Thyroid gland (tissue), 4 donors: ENCODE data around the gene ADH7.

Source experiments
- POLR2A ChIP-seq, 2 donors: fragments of 450-650 bp; IDR thresholded peaks; one replicate each; pipeline ENCODE4 v1.6.1; 2017; ENCODE audit warnings: antibody characterized with exemption in 2 of 2, mild to moderate bottlenecking in 2 of 2, moderate library complexity in 1 of 2
- TF ChIP-seq, protein P1 (sequence below), 6 experiments: fragments of 200-600 bp in 3 of 6; fragments of 450-650 bp in 3 of 6; sonication (generic) in 3 of 6; IDR thresholded peaks; one replicate each; pipeline ENCODE4 v1.5.1; 2016 to 2019; ENCODE audit warnings: antibody characterized with exemption in 6 of 6, mild to moderate bottlenecking in 2 of 6, inconsistent platforms in 1 of 6, moderate library complexity in 1 of 6

GRCh38 chr4:99394896-99395295 lies 40.2 kb downstream of the ADH7 start:
- TF ChIP-seq, protein P1, sequence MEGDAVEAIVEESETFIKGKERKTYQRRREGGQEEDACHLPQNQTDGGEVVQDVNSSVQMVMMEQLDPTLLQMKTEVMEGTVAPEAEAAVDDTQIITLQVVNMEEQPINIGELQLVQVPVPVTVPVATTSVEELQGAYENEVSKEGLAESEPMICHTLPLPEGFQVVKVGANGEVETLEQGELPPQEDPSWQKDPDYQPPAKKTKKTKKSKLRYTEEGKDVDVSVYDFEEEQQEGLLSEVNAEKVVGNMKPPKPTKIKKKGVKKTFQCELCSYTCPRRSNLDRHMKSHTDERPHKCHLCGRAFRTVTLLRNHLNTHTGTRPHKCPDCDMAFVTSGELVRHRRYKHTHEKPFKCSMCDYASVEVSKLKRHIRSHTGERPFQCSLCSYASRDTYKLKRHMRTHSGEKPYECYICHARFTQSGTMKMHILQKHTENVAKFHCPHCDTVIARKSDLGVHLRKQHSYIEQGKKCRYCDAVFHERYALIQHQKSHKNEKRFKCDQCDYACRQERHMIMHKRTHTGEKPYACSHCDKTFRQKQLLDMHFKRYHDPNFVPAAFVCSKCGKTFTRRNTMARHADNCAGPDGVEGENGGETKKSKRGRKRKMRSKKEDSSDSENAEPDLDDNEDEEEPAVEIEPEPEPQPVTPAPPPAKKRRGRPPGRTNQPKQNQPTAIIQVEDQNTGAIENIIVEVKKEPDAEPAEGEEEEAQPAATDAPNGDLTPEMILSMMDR (IDR thresholded peaks at IDR 0.05): no peak
- no peak for TF ChIP-seq POLR2A (IDR thresholded peaks at IDR 0.05)
